ENCODE results near the gene NEO1. TPM values are rescaled to one million over a fixed set of nuclear protein-coding genes. Genes with fewer than 3 reads are reported as not detected.
A peak's percentile ranks its signal among the peaks of the same experiment; 100 is the strongest.

Gene NEO1
- total and polyA plus RNA-seq, 2 of the 13 experiments (the other 11 are each of a cell fraction or from before 2014, with no cell fraction given) = 8.4 to 11.0 TPM

- no peak for FAIRE-seq
- CTCF ChIA-PET (ENCODE audit: low intra/inter-chr PET ratio, low total read pairs) = no interaction called here
Observed at GRCh38 chr15:73329501-73330200, 277.4 kb downstream of the NEO1 start.

GRCh38 chr15:73330206-73331051 lies 278.2 kb downstream of the NEO1 start:
- FAIRE-seq (no peak), ATAC-seq (peak; percentile 30), DNase-seq (ENCODE audit: low spot score) (no peak)
- no peak overlapping the region for H3K4me3 ChIP-seq (replicated peaks in 1 of 3; ENCODE audit: insufficient read depth in 1 of 3, low read depth in 2 of 3, low read length in 3 of 3)
- ChIA-PET POLR2A (no interaction called here), CTCF (ENCODE audit: low intra/inter-chr PET ratio, low total read pairs) (no interaction called here)
- no peak overlapping the region for H3K9ac ChIP-seq (ENCODE audit: insufficient read depth, low read depth, low read length)
- no TSS peak for BruUV-seq (replicated peaks)
- no peaks in the 10 kb centered on the region for H3K79me2 ChIP-seq (ENCODE audit: insufficient read depth, low read length)
- H3K36me3 ChIP-seq (replicated peaks in 1 of 2; ENCODE audit: control insufficient read depth in 1 of 2, insufficient read depth in 2 of 2, low read length in 2 of 2) = no peaks in the 10 kb centered on the region
- H2AFZ ChIP-seq (ENCODE audit: low read length) = no peak overlapping the region
- H3K9me3 ChIP-seq (ENCODE audit: low read length) = no peaks in the 10 kb centered on the region
- in situ Hi-C loops (cut with HindIII; ENCODE audit: extremely low pct_ligation_motif_present, low pct_unique_long_range_greater_than_20kb) = no loop called here
- no peaks in the 10 kb centered on the region for H3K4me1 ChIP-seq (ENCODE audit: insufficient read depth, low read length)
- no peak overlapping the region for H3K4me2 ChIP-seq (ENCODE audit: low read depth, low read length)
- H4K20me1 ChIP-seq (ENCODE audit: insufficient read depth, low read length) = no peaks in the 10 kb centered on the region
- no peak overlapping the region for H3K27ac ChIP-seq (ENCODE audit: extremely low read length, insufficient read depth, low read length)
- WGBS (ENCODE audit: low lambda C conversion rate) = 54% methylated on average over 4 of the region's 15 CpGs
- intact Hi-C loops (cut with micrococcal nuclease; ENCODE audit: unreplicated experiment) = no loop called here
- H3K27me3 ChIP-seq (ENCODE audit: control insufficient read depth in 1 of 2, insufficient read depth in 2 of 2, low read length in 2 of 2) = peaks cover 3 to 22% of the 10 kb centered on the region in 2 experiments; a peak in 4 of 5 replicates
- no peak for TF ChIP-seq BCLAF1 (IDR thresholded peaks at IDR 0.05)
- TF ChIP-seq JUND (CRISPR knock-in tag; IDR thresholded peaks at IDR 0.05) = no peak
- no peak for TF ChIP-seq ZNF30 (CRISPR knock-in tag; IDR thresholded peaks at IDR 0.05)
- no peak for TF ChIP-seq ZNF572 (CRISPR knock-in tag; IDR thresholded peaks at IDR 0.05)
- no peak for TF ChIP-seq HOMEZ (CRISPR knock-in tag; IDR thresholded peaks at IDR 0.05; ENCODE audit: low read depth)
- TF ChIP-seq MXD4 (CRISPR knock-in tag; IDR thresholded peaks at IDR 0.05) = no peak
- TF ChIP-seq XRCC5 (optimal IDR thresholded peaks at IDR 0.05; ENCODE audit: low read length) = no peak
- TF ChIP-seq TRIM24 (CRISPR knock-in tag; IDR thresholded peaks at IDR 0.05) = no peak
- no peak for TF ChIP-seq ZNF639 (CRISPR knock-in tag; conservative IDR thresholded peaks at IDR 0.05)

More at GRCh38 chr15:73329501-73330200, 277.4 kb downstream of the NEO1 start:
- intact Hi-C loops (cut with micrococcal nuclease; ENCODE audit: unreplicated experiment) (no loop called here), in situ Hi-C loops (cut with HindIII; ENCODE audit: extremely low pct_ligation_motif_present, low pct_unique_long_range_greater_than_20kb) (no loop called here)
- TF ChIP-seq ETV6 (CRISPR knock-in tag; conservative IDR thresholded peaks at IDR 0.05) = no peak
- TF ChIP-seq HMGA1 (CRISPR knock-in tag; conservative IDR thresholded peaks at IDR 0.05) = no peak
- TF ChIP-seq BRD4 (CRISPR knock-in tag; IDR thresholded peaks at IDR 0.05) = no peak
- no peak for TF ChIP-seq SP1 (IDR thresholded peaks at IDR 0.05)
- TF ChIP-seq SP1 (CRISPR knock-in tag; IDR thresholded peaks at IDR 0.05) = no peak
- no peak for TF ChIP-seq EEA1 (CRISPR knock-in tag; IDR thresholded peaks at IDR 0.05; ENCODE audit: borderline replicate concordance)
- H3K4me3 ChIP-seq (replicated peaks in 1 of 3; ENCODE audit: insufficient read depth in 1 of 3, low read depth in 2 of 3, low read length in 3 of 3) = no peak overlapping the region
- H3K4me2 ChIP-seq (ENCODE audit: low read depth, low read length) = no peak overlapping the region
- H4K20me1 ChIP-seq (ENCODE audit: insufficient read depth, low read length) = no peaks in the 10 kb centered on the region
- H3K27ac ChIP-seq (ENCODE audit: extremely low read length, insufficient read depth, low read length) = no peak overlapping the region
- H3K27me3 ChIP-seq (ENCODE audit: control insufficient read depth in 1 of 2, insufficient read depth in 2 of 2, low read length in 2 of 2) = peaks cover 3 to 25% of the 10 kb centered on the region in 2 experiments; a peak in 4 of 5 replicates
- no TSS peak for BruUV-seq (replicated peaks)
- ATAC-seq = no peak
- H3K9ac ChIP-seq (ENCODE audit: insufficient read depth, low read depth, low read length) = no peak overlapping the region
- no peaks in the 10 kb centered on the region for H3K79me2 ChIP-seq (ENCODE audit: insufficient read depth, low read length)
- POLR2A ChIA-PET = no interaction called here
- H3K4me1 ChIP-seq (ENCODE audit: insufficient read depth, low read length) = no peaks in the 10 kb centered on the region
- H3K9me3 ChIP-seq (ENCODE audit: low read length) = no peaks in the 10 kb centered on the region
- H3K36me3 ChIP-seq (replicated peaks in 1 of 2; ENCODE audit: control insufficient read depth in 1 of 2, insufficient read depth in 2 of 2, low read length in 2 of 2) = no peaks in the 10 kb centered on the region
- no peak overlapping the region for H2AFZ ChIP-seq (ENCODE audit: low read length)
- DNase-seq (ENCODE audit: low spot score) = no peak
- 64% methylated on average over 8 of the region's 21 CpGs for WGBS (ENCODE audit: low lambda C conversion rate)
